SK-N-MC (cell line): ENCODE measurements around the gene TGFBR3L.

Source experiments
- EZH2 ChIP-seq: fragments of 200-600 bp; sonication (generic); IDR thresholded peaks from one replicate; pipeline ENCODE4 v1.6.1; 2017; ENCODE audit warnings: antibody characterized with exemption
- FOXP2 ChIP-seq: optimal IDR thresholded peaks from 2 replicates; pipeline ENCODE3; 2011; ENCODE audit warnings: mild to moderate bottlenecking, moderate library complexity; ENCODE audit not compliant: insufficient read depth; ENCODE audit errors: extremely low read length, control extremely low read depth
- POLR2AphosphoS5 ChIP-seq: IDR thresholded peaks from 2 replicates; pipeline ENCODE4 v1.6.1; 2012; ENCODE audit warnings: mild to moderate bottlenecking, low read depth, low read length, borderline replicate concordance

DNA sequence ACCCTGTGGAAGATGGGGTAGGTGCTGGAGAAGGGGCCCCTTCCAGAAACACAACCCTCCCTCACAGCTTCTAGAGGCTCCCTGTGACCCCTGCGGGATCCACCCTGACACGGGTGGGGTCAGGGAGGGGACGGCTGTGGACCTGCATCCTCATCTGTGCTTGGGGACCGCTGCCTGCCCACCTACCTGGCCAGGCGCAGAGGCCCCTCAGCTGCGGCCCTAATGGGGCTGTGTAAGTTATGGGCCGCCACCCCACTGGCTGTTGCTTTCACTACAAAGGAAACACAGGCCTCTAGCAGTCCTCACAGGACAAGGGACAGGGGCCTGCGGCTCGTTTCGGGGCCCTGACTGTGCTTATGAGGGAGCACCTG is 18.3 kb downstream of the TGFBR3L start:
- no peak for TF ChIP-seq POLR2AphosphoS5
- TF ChIP-seq EZH2, result no peak
- no peak for TF ChIP-seq FOXP2
